Large intestine (tissue), 3 donors: ENCODE measurements around the gene CREB3L2. TPM values are rescaled to one million over a fixed set of nuclear protein-coding genes. Genes with fewer than 3 reads are reported as not detected.
"Not testable (repeated sequence)": the region's sequence is repeated elsewhere in the genome, so short reads cannot be mapped to it uniquely, and the experiment has no call there.

Experiments
- DNase-seq, 2 donors: peaks; one replicate each; pipeline versions ENCODE4 v3.0.0 to v3.0.0-alpha.2; 2013
- H3K27ac ChIP-seq: one replicate; pipeline ENCODE4 v1.5.1; 2013; ENCODE audit warnings: low read length
- H3K27me3 ChIP-seq: 2 replicates; pipeline ENCODE4 v1.6.1; 2013; ENCODE audit warnings: low read length; ENCODE audit not compliant: control insufficient read depth, insufficient read depth
- H3K36me3 ChIP-seq: 2 replicates; pipeline ENCODE4 v1.6.1; 2013; ENCODE audit warnings: low read length; ENCODE audit not compliant: control insufficient read depth, insufficient read depth
- H3K4me1 ChIP-seq: one replicate; pipeline ENCODE4 v1.6.1; 2013; ENCODE audit warnings: low read length; ENCODE audit not compliant: control insufficient read depth, insufficient read depth
- H3K4me3 ChIP-seq: one replicate; pipeline ENCODE4 v1.5.1; 2013; ENCODE audit warnings: low read length
- H3K9me3 ChIP-seq: one replicate; pipeline ENCODE4 v1.6.1; 2013; ENCODE audit warnings: mild to moderate bottlenecking, low read depth, low read length, moderate library complexity; ENCODE audit not compliant: control insufficient read depth
- WGBS: methylation state at CpG from one replicate; pipeline ENCODE4 v1.1.5; 2013; ENCODE audit warnings: low lambda C conversion rate; ENCODE audit not compliant: insufficient coverage; 5-methylcytosine and 5-hydroxymethylcytosine counted together
- polyA plus RNA-seq: library from polyadenylated mRNA; unstranded; fragments of 120-200 nt; gene quantifications from one replicate; pipeline ENCODE4 v1.2.1, GENCODE V29; 2013

The CREB3L2 gene
- polyA plus RNA-seq, 1 donor = 49.3 TPM

DNA sequence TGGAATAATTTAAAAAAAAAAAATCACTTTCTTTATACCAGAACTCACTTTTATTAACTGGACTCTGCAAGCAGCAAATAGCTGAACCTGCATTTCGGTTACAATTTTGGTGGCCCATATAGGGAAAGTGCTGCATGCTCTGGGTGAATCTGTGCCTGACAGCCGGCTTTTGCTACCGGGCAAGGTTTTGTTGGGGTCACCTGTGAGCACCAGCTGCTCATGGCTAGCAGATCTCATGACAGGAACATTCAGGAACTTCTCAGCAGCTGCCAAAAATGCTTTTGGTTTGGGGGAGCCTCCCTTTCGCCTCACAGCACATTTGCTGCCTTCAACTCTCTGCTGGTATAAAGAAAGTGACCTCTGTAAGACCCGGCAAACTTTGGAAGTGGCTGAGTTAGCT lies 13.2 kb upstream of the CREB3L2 start:
- no CpG with 5 or more reads among the region's 5 CpGs for WGBS
- no peaks in the 10 kb centered on the region for H3K9me3 ChIP-seq
- H3K4me3 ChIP-seq = no peak overlapping the region
- H3K27ac ChIP-seq = no peak overlapping the region
- H3K4me1 ChIP-seq = no peaks in the 10 kb centered on the region
- no peaks in the 10 kb centered on the region for H3K27me3 ChIP-seq
- no peaks in the 10 kb centered on the region for H3K36me3 ChIP-seq
- no peak for DNase-seq

DNA sequence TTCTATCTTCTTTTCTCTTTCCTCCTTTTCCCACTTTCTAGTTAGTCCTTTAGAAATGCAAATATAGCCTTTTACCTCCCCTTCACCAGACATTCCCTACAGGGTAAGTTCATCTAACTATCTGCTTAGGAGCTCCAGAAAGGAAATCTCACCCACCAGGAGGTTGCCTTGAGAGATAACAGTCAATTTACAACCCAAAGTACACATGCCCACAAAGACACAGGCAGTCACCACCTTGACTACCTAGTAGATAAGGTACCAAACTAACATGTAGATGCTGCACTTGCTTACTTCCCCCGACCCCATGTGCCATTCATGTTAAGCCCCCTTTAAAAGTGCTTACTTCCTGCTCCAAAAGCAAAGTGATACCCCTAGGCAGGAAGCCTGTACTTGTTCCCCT lies 12.8 kb upstream of the CREB3L2 start:
- no peaks in the 10 kb centered on the region for H3K4me1 ChIP-seq
- H3K27me3 ChIP-seq = no peaks in the 10 kb centered on the region
- WGBS = 29% methylated on average over 1 of the region's 1 CpG
- H3K36me3 ChIP-seq = no peaks in the 10 kb centered on the region
- H3K4me3 ChIP-seq = no peak overlapping the region
- H3K27ac ChIP-seq = no peak overlapping the region
- DNase-seq = no peak
- H3K9me3 ChIP-seq = no peaks in the 10 kb centered on the region

DNA sequence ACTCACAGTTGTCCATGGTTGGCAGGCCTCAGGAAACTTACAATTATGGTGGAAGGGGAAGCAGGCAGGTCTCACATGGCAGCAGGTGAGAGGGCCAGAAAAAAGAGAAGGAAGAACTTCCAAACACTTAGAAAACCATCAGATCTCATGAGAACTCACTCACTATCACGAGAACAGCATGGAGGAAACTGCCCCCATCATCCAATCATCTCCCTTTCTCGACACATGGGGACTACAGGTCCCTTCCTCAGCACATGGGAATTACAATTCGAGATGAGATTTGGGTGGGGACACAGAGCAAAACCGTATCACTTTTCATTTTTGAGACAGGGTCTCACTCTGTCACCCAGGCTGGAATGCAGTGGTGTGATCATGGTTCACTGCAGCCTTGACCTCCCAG lies 12.3 kb upstream of the CREB3L2 start:
- not testable (repeated sequence) for H3K9me3 ChIP-seq, H3K36me3 ChIP-seq, H3K4me3 ChIP-seq, DNase-seq, H3K27ac ChIP-seq, H3K4me1 ChIP-seq, H3K27me3 ChIP-seq
- WGBS = no CpG with 5 or more reads among the region's 4 CpGs

DNA sequence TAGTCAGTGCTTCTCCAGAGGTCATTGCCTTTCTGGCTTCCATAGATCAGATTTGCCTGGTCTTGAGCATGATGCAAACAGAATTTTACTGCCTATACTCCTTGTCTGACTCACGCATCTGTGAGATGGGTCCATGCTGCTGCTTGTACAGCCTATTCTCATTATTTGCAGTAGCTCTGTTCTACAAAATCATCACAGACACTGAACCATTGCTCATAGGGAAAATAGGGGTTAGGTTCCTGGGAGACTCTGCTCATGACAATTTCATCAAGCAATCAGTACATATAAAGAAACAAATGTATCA lies 7.4 kb upstream of the CREB3L2 start:
- WGBS = no CpG with 5 or more reads among the region's 1 CpG

DNA sequence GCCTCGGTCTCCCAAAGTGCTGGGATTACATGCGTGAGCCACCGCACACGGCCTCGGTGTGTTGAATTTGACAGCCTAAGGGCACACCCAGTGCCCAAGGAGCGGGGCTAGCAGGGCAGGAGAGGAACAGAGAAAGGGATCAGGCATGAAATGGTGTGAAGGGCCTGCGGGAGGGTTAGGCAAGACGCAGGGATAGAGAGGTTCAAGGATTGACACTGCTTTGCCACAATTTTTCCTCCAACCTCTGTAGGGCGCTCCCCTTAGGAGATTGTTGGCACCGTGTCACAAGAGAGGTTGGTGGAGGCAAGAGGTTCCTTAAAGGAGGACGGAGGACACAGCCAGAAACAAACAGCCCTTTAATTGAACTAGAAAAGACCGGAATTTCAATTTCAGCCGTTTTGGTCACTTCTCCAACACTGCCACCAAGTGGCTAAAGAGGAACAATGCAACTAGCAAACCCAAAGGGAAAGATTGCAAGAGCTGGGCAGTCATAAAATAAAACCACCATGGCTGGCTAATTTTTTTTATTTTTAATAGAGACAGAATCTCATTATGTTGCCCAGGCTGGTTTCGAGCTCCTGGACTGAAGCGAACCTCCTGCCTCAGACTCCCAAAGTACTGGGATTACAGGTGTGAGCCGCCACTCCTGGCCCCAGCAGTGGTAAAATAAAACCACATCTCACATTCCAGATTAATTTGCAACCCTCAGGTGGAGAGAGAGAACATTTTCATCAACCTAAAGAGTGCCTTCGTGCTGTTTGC lies 6.9 kb upstream of the CREB3L2 start:
- H3K27ac ChIP-seq = no peak overlapping the region
- no peaks in the 10 kb centered on the region for H3K36me3 ChIP-seq
- H3K4me1 ChIP-seq = peaks cover 3% of the 10 kb centered on the region
- no peak overlapping the region for H3K4me3 ChIP-seq
- 0% methylated on average over 2 of the region's 17 CpGs for WGBS
- DNase-seq = peak in 1 of 2 donors; percentile 62
- no peaks in the 10 kb centered on the region for H3K9me3 ChIP-seq
- H3K27me3 ChIP-seq = no peaks in the 10 kb centered on the region

More for the DNA sequence above, 7.4 kb upstream of the CREB3L2 start:
- Histone ChIP-seq H3K27me3 (no peaks in the 10 kb centered on the region), H3K27ac (no peak overlapping the region), H3K36me3 (no peaks in the 10 kb centered on the region), H3K9me3 (no peaks in the 10 kb centered on the region), H3K4me1 (peaks cover 3% of the 10 kb centered on the region), H3K4me3 (no peak overlapping the region)
- DNase-seq = no peak

DNA sequence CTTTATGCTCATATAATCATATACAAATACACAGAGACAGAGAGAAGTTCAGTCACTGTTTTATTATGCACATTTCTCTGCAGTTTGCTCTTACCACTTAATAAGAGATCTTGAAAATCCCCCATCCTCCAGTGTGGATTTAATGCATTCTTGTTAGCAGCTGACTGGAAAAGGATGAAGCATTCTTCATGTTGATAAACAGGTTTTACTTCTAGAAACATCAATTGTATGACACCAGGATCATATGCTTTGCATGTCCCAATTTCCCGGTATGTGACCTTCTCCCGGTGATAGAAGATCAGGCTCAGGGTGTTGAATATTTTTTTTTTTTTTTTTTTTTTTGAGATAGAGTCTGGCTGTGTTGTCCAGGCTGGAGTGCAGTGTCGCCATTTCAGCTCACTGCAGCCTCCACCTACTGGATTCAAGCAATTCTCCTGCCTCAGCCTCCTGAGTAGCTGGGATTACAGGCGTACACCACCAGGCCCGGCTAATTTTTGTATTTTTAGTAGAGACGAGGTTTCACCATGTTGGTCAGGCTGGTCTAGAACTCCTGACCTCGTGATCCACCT lies 6.2 kb upstream of the CREB3L2 start:
- Histone ChIP-seq H3K9me3 (no peaks in the 10 kb centered on the region), H3K4me1 (peaks cover 3% of the 10 kb centered on the region), H3K27me3 (no peaks in the 10 kb centered on the region), H3K27ac (no peak overlapping the region), H3K36me3 (no peaks in the 10 kb centered on the region), H3K4me3 (no peak overlapping the region)
- no peak for DNase-seq
- 60% methylated on average over 1 of the region's 7 CpGs for WGBS

DNA sequence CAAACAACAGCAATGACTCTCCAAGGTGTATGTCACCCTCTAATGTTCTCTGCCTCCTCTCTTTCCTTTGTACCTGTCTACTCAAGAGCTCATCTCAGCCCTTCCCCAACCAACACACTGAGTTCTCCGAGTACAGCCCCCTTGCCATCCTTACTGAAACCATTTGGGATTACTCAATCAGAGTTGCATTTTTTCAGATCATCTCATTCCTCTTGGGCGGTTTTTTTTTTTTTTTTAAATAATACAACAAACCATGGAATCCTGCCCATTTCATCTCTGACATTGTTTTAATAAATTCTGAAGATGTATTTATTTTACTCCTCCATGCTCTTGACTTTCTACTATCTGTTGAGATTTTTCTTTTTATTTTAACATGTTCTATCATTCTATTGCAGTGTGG lies 4.2 kb upstream of the CREB3L2 start:
- Histone ChIP-seq H3K27ac (no peak overlapping the region), H3K9me3 (peaks cover 3% of the 10 kb centered on the region), H3K27me3 (no peaks in the 10 kb centered on the region), H3K4me1 (peaks cover 3% of the 10 kb centered on the region), H3K4me3 (no peak overlapping the region), H3K36me3 (no peaks in the 10 kb centered on the region)
- WGBS = 90% methylated on average over 1 of the region's 2 CpGs
- no peak for DNase-seq

DNA sequence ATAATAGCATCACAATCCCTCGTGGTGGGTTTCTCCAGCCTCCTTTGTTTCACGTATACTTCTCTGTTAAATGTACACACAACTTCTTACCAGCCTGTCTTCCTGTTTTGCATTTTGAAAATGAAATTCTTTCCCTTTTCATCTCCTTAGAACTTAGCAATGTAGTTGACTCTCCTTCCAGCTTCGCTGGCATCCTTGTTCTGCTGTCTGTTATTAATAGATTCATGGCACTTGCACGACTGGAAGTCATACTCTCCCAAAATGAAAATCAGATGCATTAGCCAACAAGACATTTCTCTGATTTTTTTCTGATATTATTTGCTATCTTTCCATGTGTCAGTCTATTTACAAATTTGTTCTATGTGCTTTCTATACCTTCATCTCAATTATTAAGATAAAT lies 3.0 kb upstream of the CREB3L2 start:
- Histone ChIP-seq H3K4me1 (peaks cover 5% of the 10 kb centered on the region), H3K4me3 (no peak overlapping the region), H3K9me3 (peaks cover 3% of the 10 kb centered on the region), H3K27ac (no peak overlapping the region), H3K27me3 (no peaks in the 10 kb centered on the region), H3K36me3 (no peaks in the 10 kb centered on the region)
- 80% methylated on average over 3 of the region's 4 CpGs for WGBS
- DNase-seq = no peak

DNA sequence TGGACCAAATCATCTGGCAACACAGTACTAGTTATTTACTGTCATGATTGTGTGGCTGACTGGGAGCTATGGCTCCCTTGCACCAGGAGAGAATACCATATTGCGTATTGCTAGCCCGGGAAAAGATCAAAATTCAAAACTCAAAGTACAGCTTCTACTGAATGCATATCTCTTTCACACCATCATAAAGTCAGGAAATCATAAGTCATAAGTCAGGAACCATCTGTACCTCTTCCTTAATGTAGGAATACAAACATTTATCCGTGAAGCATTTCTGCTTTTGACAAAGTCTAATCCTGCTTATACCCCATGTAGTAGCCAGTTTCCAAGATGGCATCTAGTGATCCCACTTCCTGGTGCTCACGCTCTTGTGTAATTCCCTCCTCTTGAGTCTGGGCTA lies 2.2 kb upstream of the CREB3L2 start:
- no peak overlapping the region for H3K27ac ChIP-seq
- peaks cover 3% of the 10 kb centered on the region for H3K9me3 ChIP-seq
- H3K27me3 ChIP-seq = no peaks in the 10 kb centered on the region
- DNase-seq = peak in 1 of 2 donors; percentile 44
- H3K36me3 ChIP-seq = no peaks in the 10 kb centered on the region
- H3K4me1 ChIP-seq = peaks cover 9% of the 10 kb centered on the region
- H3K4me3 ChIP-seq = no peak overlapping the region
- 50% methylated on average over 2 of the region's 4 CpGs for WGBS

DNA sequence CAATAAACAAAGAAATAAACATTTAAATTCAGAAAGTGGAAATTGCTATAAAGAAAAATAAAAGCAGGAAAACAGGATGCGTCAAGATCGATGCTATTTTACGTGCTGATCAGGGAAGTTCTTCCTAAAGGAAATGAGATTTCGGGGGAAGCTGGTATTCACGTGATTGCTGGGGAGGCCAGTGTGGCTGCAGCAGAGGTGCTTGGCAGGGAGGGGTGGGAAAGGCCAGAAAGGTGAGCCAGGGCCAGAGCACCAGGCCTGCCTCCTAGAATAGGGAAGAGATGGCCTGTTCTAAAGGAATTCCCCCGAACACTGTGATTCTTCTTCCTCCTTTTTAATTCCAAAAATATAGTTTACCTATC lies 923 bp upstream of the CREB3L2 start:
- 95% methylated on average over 3 of the region's 6 CpGs for WGBS
- peak overlapping the region; percentile 5 for H3K4me3 ChIP-seq
- H3K27me3 ChIP-seq = no peaks in the 10 kb centered on the region
- H3K36me3 ChIP-seq = peaks cover 2% of the 10 kb centered on the region
- H3K4me1 ChIP-seq = peaks cover 14% of the 10 kb centered on the region
- peak overlapping the region; percentile 27 for H3K27ac ChIP-seq
- no peak for DNase-seq
- peaks cover 3% of the 10 kb centered on the region for H3K9me3 ChIP-seq
